Stimulated activated CD4-positive, alpha-beta T cell treated with anti-CD3 and anti-CD28 coated beads, TNF-alpha, amount 100 ng/mL, for 1 hour (primary cell): ENCODE results near the gene IQGAP3.
A peak's percentile ranks its signal among the peaks of the same experiment; 100 is the strongest.

ENCODE experiments used
- DNase-seq, 3 donors: peaks; one replicate each; pipeline ENCODE4 v3.0.0-alpha.2; 2020; ENCODE audit warnings: low read depth in 3 of 3, low spot score in 1 of 3

IQGAP3 gene

GRCh38 chr1:156511644-156512043 lies 60.7 kb downstream of the IQGAP3 start:
- no peak for DNase-seq

GRCh38 chr1:156510709-156511108 lies 61.7 kb downstream of the IQGAP3 start:
- no peak for DNase-seq

- no peak for DNase-seq
Observed at GRCh38 chr1:156509424-156510034, 62.8 kb downstream of the IQGAP3 start.

- DNase-seq = no peak
Observed at GRCh38 chr1:156508955-156509234, 63.5 kb downstream of the IQGAP3 start.

GRCh38 chr1:156508205-156508954 lies 64.0 kb downstream of the IQGAP3 start:
- DNase-seq = no peak

- no peak for DNase-seq
Observed at GRCh38 chr1:156506450-156506849, 65.9 kb downstream of the IQGAP3 start.

- no peak for DNase-seq
Observed at GRCh38 chr1:156505679-156506298, 66.6 kb downstream of the IQGAP3 start.

GRCh38 chr1:156504821-156505678 lies 67.3 kb downstream of the IQGAP3 start:
- DNase-seq = peak; percentile 91 to 94 (median 93)

- no peak for DNase-seq
Observed at GRCh38 chr1:156504438-156504813, 67.9 kb downstream of the IQGAP3 start.

GRCh38 chr1:156503698-156504437 lies 68.5 kb downstream of the IQGAP3 start:
- no peak for DNase-seq

- no peak for DNase-seq
Observed at GRCh38 chr1:156502894-156503697, 69.3 kb downstream of the IQGAP3 start.

GRCh38 chr1:156502391-156502893 lies 69.9 kb downstream of the IQGAP3 start:
- no peak for DNase-seq

GRCh38 chr1:156500793-156501506 lies 71.4 kb downstream of the IQGAP3 start:
- peak; percentile 80 to 97 (median 89) for DNase-seq

- no peak for DNase-seq
Observed at GRCh38 chr1:156500543-156500792, 71.9 kb downstream of the IQGAP3 start, which contains the start of gene MEF2D. TSS of gene MEF2D (minus strand) at chr1:156500775. CDS start at chr1:156483292, 17,483 bp downstream.

GRCh38 chr1:156499842-156500542 lies 72.4 kb downstream of the IQGAP3 start:
- DNase-seq = no peak

- no peak for DNase-seq
Observed at GRCh38 chr1:156499194-156499841, 73.0 kb downstream of the IQGAP3 start.

- DNase-seq = no peak
Observed at GRCh38 chr1:156498432-156499193, 73.8 kb downstream of the IQGAP3 start.
